Mammary epithelial cell (primary cell): Measurements from ENCODE around the gene RNF141.

Experiments
- EZH2 ChIP-seq: IDR thresholded peaks from 2 replicates; pipeline ENCODE4 v1.6.1; 2012; ENCODE audit warnings: low read length, inconsistent platforms, borderline replicate concordance
- TF ChIP-seq, protein P1 (sequence below), 2 donors: IDR thresholded peaks in 1 of 2; conservative IDR thresholded peaks in 1 of 2; 2 replicates each; pipeline ENCODE4 v1.5.1; 2011 to 2012; ENCODE audit warnings: inconsistent platforms in 2 of 2, low read length in 2 of 2, mild to moderate bottlenecking in 2 of 2, control low read depth in 1 of 2, low read depth in 1 of 2; ENCODE audit not compliant: insufficient read depth in 1 of 2; ENCODE audit errors: extremely low read depth in 1 of 2

DNA sequence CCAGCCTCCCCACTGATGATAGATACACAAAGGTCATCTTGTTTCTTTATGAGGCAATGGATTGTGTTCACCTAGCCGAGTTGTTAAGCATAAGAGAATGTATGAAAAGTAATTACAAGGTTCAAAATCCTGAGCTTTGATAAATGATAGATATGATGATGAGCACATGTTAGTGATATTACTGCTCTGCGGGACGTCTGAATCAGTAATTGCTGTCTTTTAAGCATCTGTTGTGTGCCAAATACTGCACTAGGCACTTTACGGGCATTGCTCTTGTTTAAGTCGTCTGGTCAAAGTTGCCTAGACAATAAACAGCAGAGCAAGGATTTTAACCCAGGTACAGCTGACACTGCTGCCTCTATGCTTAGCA lies 559 bp upstream of the RNF141 start:
- TF ChIP-seq, protein P1, sequence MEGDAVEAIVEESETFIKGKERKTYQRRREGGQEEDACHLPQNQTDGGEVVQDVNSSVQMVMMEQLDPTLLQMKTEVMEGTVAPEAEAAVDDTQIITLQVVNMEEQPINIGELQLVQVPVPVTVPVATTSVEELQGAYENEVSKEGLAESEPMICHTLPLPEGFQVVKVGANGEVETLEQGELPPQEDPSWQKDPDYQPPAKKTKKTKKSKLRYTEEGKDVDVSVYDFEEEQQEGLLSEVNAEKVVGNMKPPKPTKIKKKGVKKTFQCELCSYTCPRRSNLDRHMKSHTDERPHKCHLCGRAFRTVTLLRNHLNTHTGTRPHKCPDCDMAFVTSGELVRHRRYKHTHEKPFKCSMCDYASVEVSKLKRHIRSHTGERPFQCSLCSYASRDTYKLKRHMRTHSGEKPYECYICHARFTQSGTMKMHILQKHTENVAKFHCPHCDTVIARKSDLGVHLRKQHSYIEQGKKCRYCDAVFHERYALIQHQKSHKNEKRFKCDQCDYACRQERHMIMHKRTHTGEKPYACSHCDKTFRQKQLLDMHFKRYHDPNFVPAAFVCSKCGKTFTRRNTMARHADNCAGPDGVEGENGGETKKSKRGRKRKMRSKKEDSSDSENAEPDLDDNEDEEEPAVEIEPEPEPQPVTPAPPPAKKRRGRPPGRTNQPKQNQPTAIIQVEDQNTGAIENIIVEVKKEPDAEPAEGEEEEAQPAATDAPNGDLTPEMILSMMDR (conservative IDR thresholded peaks at IDR 0.05 in 1 of 2, IDR thresholded peaks at IDR 0.05 in 1 of 2; ENCODE audit: extremely low read depth in 1 of 2, insufficient read depth in 1 of 2, low read depth in 1 of 2, low read length in 2 of 2) = no peak
- TF ChIP-seq EZH2 = no peak
